ENCODE data around the gene RGL3. TPM values are rescaled to one million over a fixed set of nuclear protein-coding genes. Genes with fewer than 3 reads are reported as not detected.

Gene RGL3
- total RNA-seq, 1 experiment from 2014 or later = 100 TPM

- H3K79me2 ChIP-seq (ENCODE audit: low read depth) = no peaks in the 10 kb centered on the region
- no peak overlapping the region for H2AFZ ChIP-seq
- H3K9me3 ChIP-seq (ENCODE audit: insufficient read depth, low read depth) = no peaks in the 10 kb centered on the region
- H3K36me3 ChIP-seq (ENCODE audit: low read depth) = no peaks in the 10 kb centered on the region
- no peak for DNase-seq
- no peaks in the 10 kb centered on the region for H3K9me2 ChIP-seq (ENCODE audit: insufficient read depth)
- ChIA-PET CTCF (no interaction called here), POLR2A (ENCODE audit: unreplicated experiment) (no interaction called here)
- TF ChIP-seq EZH2 (IDR thresholded peaks at IDR 0.05; ENCODE audit: low read depth) = no peak
- TF ChIP-seq CTCF (conservative IDR thresholded peaks at IDR 0.05) = no peak
- no peak overlapping the region for H3K4me3 ChIP-seq
- BruUV-seq (replicated peaks) = no TSS peak
- no peaks in the 10 kb centered on the region for H3K27me3 ChIP-seq (ENCODE audit: insufficient read depth, low read depth)
- H3F3A ChIP-seq (ENCODE audit: insufficient read depth, low read depth) = peaks cover 26% of the 10 kb centered on the region; the same call in 1 of the 2 replicates
- intact Hi-C loops (cut with micrococcal nuclease; ENCODE audit: unreplicated experiment) = no loop called here
- H4K20me1 ChIP-seq (ENCODE audit: insufficient read depth) = no peaks in the 10 kb centered on the region
- no peaks in the 10 kb centered on the region for H3K4me1 ChIP-seq (replicated peaks; ENCODE audit: insufficient read depth)
- H3K4me2 ChIP-seq = no peak overlapping the region
- H3K27ac ChIP-seq = no peak overlapping the region
Observed at GRCh38 chr19:11464333-11465265, 45.5 kb upstream of the RGL3 start.

GRCh38 chr19:11463391-11463790, 44.3 kb upstream of the RGL3 start:
- no peaks in the 10 kb centered on the region for H3K79me2 ChIP-seq (ENCODE audit: low read depth)
- no peaks in the 10 kb centered on the region for H3K4me1 ChIP-seq (replicated peaks; ENCODE audit: insufficient read depth)
- H3K4me3 ChIP-seq = no peak overlapping the region
- no peaks in the 10 kb centered on the region for H3K27me3 ChIP-seq (ENCODE audit: insufficient read depth, low read depth)
- no peaks in the 10 kb centered on the region for H3K9me3 ChIP-seq (ENCODE audit: insufficient read depth, low read depth)
- no peak for DNase-seq
- H3F3A ChIP-seq (ENCODE audit: insufficient read depth, low read depth) = peaks cover 24% of the 10 kb centered on the region; the same call in 1 of the 2 replicates
- POLR2A ChIA-PET (ENCODE audit: unreplicated experiment) = no interaction called here
- H3K27ac ChIP-seq = no peak overlapping the region
- no peaks in the 10 kb centered on the region for H3K36me3 ChIP-seq (ENCODE audit: low read depth)
- no peaks in the 10 kb centered on the region for H3K9me2 ChIP-seq (ENCODE audit: insufficient read depth)
- CTCF ChIA-PET = no interaction called here
- TF ChIP-seq CTCF (conservative IDR thresholded peaks at IDR 0.05) = no peak
- no peak for TF ChIP-seq EZH2 (IDR thresholded peaks at IDR 0.05; ENCODE audit: low read depth)
- intact Hi-C loops (cut with micrococcal nuclease; ENCODE audit: unreplicated experiment) = no loop called here
- no peaks in the 10 kb centered on the region for H4K20me1 ChIP-seq (ENCODE audit: insufficient read depth)
- peak overlapping the region; percentile 6; the same call in 1 of the 2 replicates for H2AFZ ChIP-seq
- no TSS peak for BruUV-seq (replicated peaks)
- no peak overlapping the region for H3K4me2 ChIP-seq

- Histone ChIP-seq H3K9me2 (ENCODE audit: insufficient read depth) (no peaks in the 10 kb centered on the region), H3K27me3 (ENCODE audit: insufficient read depth, low read depth) (no peaks in the 10 kb centered on the region), H3K36me3 (ENCODE audit: low read depth) (no peaks in the 10 kb centered on the region), H3F3A (ENCODE audit: insufficient read depth, low read depth) (peaks cover 21% of the 10 kb centered on the region; the same call in 1 of the 2 replicates), H3K4me3 (no peak overlapping the region), H3K9me3 (ENCODE audit: insufficient read depth, low read depth) (no peaks in the 10 kb centered on the region), H3K79me2 (ENCODE audit: low read depth) (no peaks in the 10 kb centered on the region), H2AFZ (no peak overlapping the region), H3K27ac (no peak overlapping the region), H3K4me2 (no peak overlapping the region), H4K20me1 (ENCODE audit: insufficient read depth) (no peaks in the 10 kb centered on the region), H3K4me1 (replicated peaks; ENCODE audit: insufficient read depth) (no peaks in the 10 kb centered on the region)
- intact Hi-C loops (cut with micrococcal nuclease; ENCODE audit: unreplicated experiment) = no loop called here
- BruUV-seq (replicated peaks) = no TSS peak
- no peak for TF ChIP-seq EZH2 (IDR thresholded peaks at IDR 0.05; ENCODE audit: low read depth)
- TF ChIP-seq CTCF (conservative IDR thresholded peaks at IDR 0.05) = no peak
- DNase-seq = no peak
- CTCF ChIA-PET = no interaction called here
- POLR2A ChIA-PET (ENCODE audit: unreplicated experiment) = interaction anchor here (0.6 kb wide), 1 partner anchor 136 kb away, joined by 8 read pairs; the partner anchor contains the start of gene ZNF627
Observed at GRCh38 chr19:11461453-11461852, 42.3 kb upstream of the RGL3 start.

Data from PC-9 (cell line).